ENCODE data around the gene NANP. TPM values are rescaled to one million over a fixed set of nuclear protein-coding genes. Genes with fewer than 3 reads are reported as not detected.
A peak's percentile ranks its signal among the peaks of the same experiment; 100 is the strongest.

NANP gene
- total and polyA plus RNA-seq, 2 of the 13 experiments (the other 11 are each of a cell fraction or from before 2014, with no cell fraction given), result 8.9 to 21.5 TPM

GRCh38 chr20:25565578-25566157, 58.1 kb downstream of the NANP start:
- H3K79me2 ChIP-seq (ENCODE audit: insufficient read depth, low read length), result peaks cover 76% of the 10 kb centered on the region
- in situ Hi-C loops (cut with HindIII; ENCODE audit: extremely low pct_ligation_motif_present, low pct_unique_long_range_greater_than_20kb), result no loop called here

More at GRCh38 chr20:25565578-25566157, 58.1 kb downstream of the NANP start:
- no peaks in the 10 kb centered on the region for H3K9me3 ChIP-seq (ENCODE audit: low read length)
- TF ChIP-seq HNF1B (CRISPR knock-in tag; IDR thresholded peaks at IDR 0.05), result 0 out of 2 replicates have a peak, but pooled peaks have one; percentile 23
- TF ChIP-seq ATF3 (CRISPR knock-in tag; IDR thresholded peaks at IDR 0.05), result 0 out of 2 replicates have a peak, but pooled peaks have one; percentile 25
- TF ChIP-seq SMC3 (IDR thresholded peaks at IDR 0.05; ENCODE audit: low read length), result peak; percentile 41; the same call in 1 of the 2 replicates
- TF ChIP-seq CTCF (CRISPR knock-in tag; IDR thresholded peaks at IDR 0.05), result peak; percentile 58
- 0 out of 2 replicates have a peak, but pooled peaks have one; percentile 18 for TF ChIP-seq ZNF770 (CRISPR knock-in tag; IDR thresholded peaks at IDR 0.05)
- TF ChIP-seq SCMH1 (CRISPR knock-in tag; IDR thresholded peaks at IDR 0.05; ENCODE audit: borderline replicate concordance), result no peak
- no peak for TF ChIP-seq ZNF619 (CRISPR knock-in tag; IDR thresholded peaks at IDR 0.05)
- TF ChIP-seq KDM1A (CRISPR knock-in tag; IDR thresholded peaks at IDR 0.05), result no peak
- 0 out of 2 replicates have a peak, but pooled peaks have one; percentile 22 for TF ChIP-seq HOXA5 (CRISPR knock-in tag; IDR thresholded peaks at IDR 0.05)
- 0 out of 2 replicates have a peak, but pooled peaks have one; percentile 8 for TF ChIP-seq RAD21 (CRISPR knock-in tag; IDR thresholded peaks at IDR 0.05)
- 0 out of 2 replicates have a peak, but pooled peaks have one; percentile 23 for TF ChIP-seq ZNF772 (CRISPR knock-in tag; IDR thresholded peaks at IDR 0.05)
- no peak for TF ChIP-seq NCOA5 (CRISPR knock-in tag; IDR thresholded peaks at IDR 0.05)
- TF ChIP-seq CEBPG (CRISPR knock-in tag; IDR thresholded peaks at IDR 0.05), result peak; percentile 49; the same call in 1 of the 2 replicates
- TF ChIP-seq ATF2 (CRISPR knock-in tag; IDR thresholded peaks at IDR 0.05), result 0 out of 2 replicates have a peak, but pooled peaks have one; percentile 33
- 86% methylated on average over 6 of the region's 6 CpGs for WGBS (ENCODE audit: low lambda C conversion rate)
- H3K36me3 ChIP-seq (replicated peaks in 1 of 2; ENCODE audit: control insufficient read depth in 1 of 2, insufficient read depth in 2 of 2, low read length in 2 of 2), result peaks cover 3 to 9% of the 10 kb centered on the region in 2 experiments
- TSS peak; percentile 6 for BruUV-seq (replicated peaks)
- ATAC-seq (peak; percentile 79), FAIRE-seq (no peak), DNase-seq (ENCODE audit: low spot score) (peak; percentile 41)
- H3K9ac ChIP-seq (ENCODE audit: insufficient read depth, low read depth, low read length), result no peak overlapping the region
- H2AFZ ChIP-seq (ENCODE audit: low read length), result no peak overlapping the region
- H4K20me1 ChIP-seq (ENCODE audit: insufficient read depth, low read length), result peaks cover 15% of the 10 kb centered on the region
- no peak overlapping the region for H3K4me3 ChIP-seq (replicated peaks in 1 of 3; ENCODE audit: insufficient read depth in 1 of 3, low read depth in 2 of 3, low read length in 3 of 3)
- no peaks in the 10 kb centered on the region for H3K27me3 ChIP-seq (ENCODE audit: control insufficient read depth in 1 of 2, insufficient read depth in 2 of 2, low read length in 2 of 2)
- POLR2A ChIA-PET, result interaction anchor here (1.6 kb wide), 1 partner anchor 14 kb away, joined by 3 read pairs; no protein-coding TSS in a partner anchor
- peaks cover 31% of the 10 kb centered on the region for H3K4me1 ChIP-seq (ENCODE audit: insufficient read depth, low read length)
- intact Hi-C loops (cut with micrococcal nuclease; ENCODE audit: unreplicated experiment), result no loop called here
- no peak overlapping the region for H3K27ac ChIP-seq (ENCODE audit: extremely low read length, insufficient read depth, low read length)
- CTCF ChIA-PET (ENCODE audit: low intra/inter-chr PET ratio, low total read pairs), result no interaction called here
- no peak overlapping the region for H3K4me2 ChIP-seq (ENCODE audit: low read depth, low read length)

All from HepG2 (cell line).